Fibroblast of gingiva (primary cell): ENCODE measurements around the gene MBD2.
"Not testable (repeated sequence)": the region's sequence is repeated elsewhere in the genome, so short reads cannot be mapped to it uniquely, and the experiment has no call there.

Experiments used
- DNase-seq: peaks from one replicate; pipeline ENCODE4 v3.0.0-alpha.2; 2011; ENCODE audit warnings: low read depth

Gene MBD2

DNA sequence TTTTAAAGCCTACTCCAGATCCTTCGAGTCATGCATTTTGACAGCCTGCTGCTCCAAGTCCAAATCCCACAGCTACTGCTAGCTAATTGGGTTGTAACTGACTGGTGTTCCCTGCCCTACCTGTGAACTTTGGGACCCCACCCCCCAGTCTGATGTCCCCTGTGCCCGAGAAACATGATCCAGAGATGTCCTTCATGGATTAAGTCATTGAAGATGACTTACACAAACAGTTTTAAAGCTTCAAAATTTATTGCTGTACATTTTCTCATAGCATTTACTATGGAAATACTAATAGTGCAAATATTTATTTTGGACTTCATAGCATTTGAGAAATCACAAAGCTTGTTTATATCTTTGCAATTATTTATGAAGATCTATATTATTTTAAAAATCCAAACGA is 73.1 kb downstream of the MBD2 start:
- no peak for DNase-seq

DNA sequence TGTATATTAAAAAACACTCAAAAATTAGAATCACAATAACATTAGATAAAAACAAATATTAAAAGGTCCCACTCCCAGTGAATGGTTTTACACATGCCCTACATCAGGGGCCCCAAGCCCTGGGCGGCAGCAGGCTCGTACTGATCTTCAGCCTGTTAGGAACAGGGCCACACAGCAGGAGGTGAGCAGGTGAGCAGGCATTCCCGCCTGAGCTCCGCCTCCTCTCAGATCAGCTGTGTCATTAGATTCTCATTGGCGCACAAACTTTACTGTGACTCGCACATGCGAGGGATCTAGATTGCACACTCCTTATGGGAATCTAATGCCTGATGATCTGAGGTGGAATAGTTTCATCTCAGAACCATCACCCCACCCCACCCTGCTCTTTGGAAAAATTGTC is 74.2 kb downstream of the MBD2 start:
- DNase-seq = no peak

- peak; percentile 81 for DNase-seq
Measured at GRCh38 chr18:54149078-54149697, 75.3 kb downstream of the MBD2 start.

DNA sequence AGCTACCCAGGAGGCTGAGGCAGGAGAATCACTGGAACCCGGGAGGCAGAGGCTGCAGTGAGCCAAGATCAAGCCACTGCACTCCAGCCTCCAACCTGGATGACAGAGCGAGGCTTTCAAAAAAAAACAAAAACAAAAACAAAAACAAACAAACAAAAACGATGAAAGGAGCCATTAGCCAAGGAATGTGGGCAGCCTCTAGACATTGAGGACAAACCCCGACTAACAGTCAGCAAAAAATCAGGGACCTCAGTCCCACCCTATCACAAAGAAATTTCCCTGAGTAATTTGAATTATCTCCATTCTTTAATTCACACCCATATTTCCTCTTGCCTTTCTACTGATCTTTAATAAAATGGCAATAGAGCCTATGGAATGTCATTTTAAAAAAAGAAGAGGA is 75.8 kb downstream of the MBD2 start:
- no peak for DNase-seq

GRCh38 chr18:54148151-54148550 is 76.3 kb downstream of the MBD2 start:
- DNase-seq = no peak

DNA sequence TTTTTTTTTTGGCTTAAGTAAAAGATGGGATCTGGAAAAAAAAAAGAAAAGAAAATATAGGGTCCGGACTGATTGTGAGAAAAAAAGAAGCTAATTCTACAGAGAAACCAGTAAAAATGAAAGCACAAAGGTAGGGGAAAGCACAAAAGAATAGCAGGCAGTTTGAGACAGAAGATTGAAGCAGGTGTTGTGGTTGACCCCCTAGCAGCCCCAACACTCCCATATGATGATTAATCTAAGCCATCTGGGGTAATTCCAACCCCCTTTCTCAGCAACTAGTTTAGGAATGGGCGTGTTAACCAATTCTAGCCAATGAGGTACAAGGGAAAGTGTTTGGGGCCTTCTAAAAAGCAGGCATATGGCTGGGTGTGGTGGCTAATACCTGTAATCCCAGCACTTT is 77.0 kb downstream of the MBD2 start:
- DNase-seq = no peak

DNA sequence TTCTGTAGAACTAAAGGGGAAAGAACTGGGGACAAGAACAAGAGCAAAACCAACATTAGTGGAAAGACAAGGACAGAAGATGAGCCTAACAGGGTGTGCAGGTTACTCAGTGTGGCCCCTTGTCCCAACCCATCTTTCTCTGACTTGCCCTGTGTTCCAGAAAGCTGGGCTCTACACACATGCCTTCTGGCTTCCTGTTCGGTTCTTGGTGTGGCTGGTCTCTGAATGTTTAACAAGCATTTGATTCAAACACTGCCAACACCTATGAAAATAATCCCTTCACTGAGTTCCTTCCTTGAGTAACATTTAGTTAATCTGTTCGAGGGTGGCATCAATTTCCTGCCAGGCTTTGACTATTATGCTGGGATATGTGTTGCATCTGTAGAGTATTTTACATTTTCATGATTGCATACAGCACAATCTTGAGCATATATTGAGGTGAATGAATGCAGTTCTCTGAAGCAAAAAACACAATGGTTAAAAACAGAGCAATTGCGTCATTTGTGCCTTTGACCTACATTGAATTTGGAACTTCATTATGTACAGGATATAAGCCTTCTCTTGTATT is 83.3 kb downstream of the MBD2 start:
- no peak for DNase-seq

DNA sequence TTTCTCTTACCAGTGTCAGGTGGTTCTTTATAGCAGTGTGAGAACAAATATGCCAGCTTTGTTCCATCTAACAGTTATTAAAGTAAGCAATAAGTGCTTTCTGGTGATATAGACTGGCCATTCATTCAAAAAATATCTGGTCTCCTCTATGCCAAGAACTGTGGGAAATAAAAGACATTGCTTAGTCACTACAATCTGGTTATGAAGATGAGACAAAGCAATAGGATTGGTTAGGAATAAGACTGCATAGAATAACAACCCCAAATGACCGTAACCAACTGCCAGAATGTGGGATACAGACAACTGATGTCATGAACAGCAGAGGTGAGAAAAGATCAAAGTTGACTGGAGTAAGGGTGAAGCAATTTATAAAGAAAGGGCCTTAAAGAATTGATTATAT is 83.8 kb downstream of the MBD2 start:
- peak; percentile 31 for DNase-seq

- DNase-seq = no peak
Measured at GRCh38 chr18:54135216-54135615, 89.3 kb downstream of the MBD2 start.

DNA sequence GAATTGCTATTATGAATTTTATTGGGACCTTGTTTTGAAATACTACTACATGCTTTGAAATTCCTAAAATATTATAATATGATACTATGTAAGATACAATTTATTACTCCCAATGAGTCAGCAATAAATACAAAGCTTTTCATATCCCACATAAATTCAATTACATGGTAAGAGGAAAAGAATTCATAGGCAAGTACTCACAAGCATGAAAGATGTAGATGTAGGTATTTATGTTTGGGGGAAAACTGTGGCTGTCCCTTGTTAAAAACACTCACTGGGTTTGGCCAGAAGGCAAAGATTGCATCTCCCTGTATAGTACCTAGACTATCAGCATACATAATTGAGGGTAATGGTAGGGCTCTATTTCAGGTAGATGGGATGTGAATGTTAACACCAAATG is 90.4 kb downstream of the MBD2 start:
- no peak for DNase-seq

GRCh38 chr18:54130631-54131030 is 93.8 kb downstream of the MBD2 start:
- DNase-seq = no peak

DNA sequence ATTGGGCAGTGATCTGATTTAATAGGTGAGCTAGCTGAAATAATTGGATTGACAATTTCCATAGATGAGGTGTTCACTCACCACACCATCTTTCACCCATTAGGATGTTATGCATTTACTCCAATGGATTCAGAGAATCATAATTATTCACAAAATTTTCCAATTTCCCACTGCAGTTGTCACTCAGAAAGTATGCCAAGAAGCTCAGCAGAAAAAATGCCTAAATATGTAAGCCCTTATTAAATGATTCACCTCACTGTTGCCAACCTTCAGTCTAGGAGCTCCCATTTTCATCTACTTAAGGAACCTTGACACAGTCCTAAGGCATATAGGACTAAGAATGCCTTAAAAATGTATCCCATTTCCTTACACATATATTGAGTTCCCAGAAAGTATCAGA is 94.3 kb downstream of the MBD2 start:
- no peak for DNase-seq

GRCh38 chr18:54129448-54130067 is 94.9 kb downstream of the MBD2 start:
- no peak for DNase-seq

DNA sequence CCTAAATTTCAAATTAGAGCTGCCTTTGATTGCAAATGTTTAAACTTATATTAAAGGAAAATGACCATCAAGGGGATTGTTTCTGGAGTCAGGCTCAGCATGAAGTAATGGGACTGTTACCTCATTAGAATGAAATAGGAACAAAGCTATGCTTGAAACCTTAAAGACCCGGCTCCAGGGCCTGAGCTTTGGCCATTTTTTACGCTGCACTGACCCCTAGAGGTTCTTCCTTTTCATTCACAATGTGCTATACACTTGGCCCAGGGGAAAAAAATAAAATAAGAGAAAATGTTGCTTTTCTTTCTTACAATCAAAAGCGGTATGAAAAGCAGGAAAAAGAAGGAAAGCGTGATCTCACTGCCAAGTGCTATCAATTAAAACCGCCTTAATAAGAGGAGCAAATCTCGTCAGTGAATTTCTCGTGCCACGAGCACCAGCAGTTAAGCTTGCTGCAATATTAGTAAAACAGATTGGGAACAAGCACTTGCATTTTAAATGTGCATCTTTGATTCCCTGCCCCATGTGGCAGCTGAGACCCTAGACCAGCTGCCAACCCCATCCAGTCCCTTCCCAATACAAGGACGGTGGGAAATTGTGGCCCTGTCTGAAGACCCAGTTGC is 96.6 kb downstream of the MBD2 start:
- DNase-seq = peak; percentile 40

- DNase-seq = no peak
Measured at GRCh38 chr18:54125429-54125828, 99.0 kb downstream of the MBD2 start.

GRCh38 chr18:54123720-54124440 is 100.6 kb downstream of the MBD2 start:
- not testable (repeated sequence) for DNase-seq

DNA sequence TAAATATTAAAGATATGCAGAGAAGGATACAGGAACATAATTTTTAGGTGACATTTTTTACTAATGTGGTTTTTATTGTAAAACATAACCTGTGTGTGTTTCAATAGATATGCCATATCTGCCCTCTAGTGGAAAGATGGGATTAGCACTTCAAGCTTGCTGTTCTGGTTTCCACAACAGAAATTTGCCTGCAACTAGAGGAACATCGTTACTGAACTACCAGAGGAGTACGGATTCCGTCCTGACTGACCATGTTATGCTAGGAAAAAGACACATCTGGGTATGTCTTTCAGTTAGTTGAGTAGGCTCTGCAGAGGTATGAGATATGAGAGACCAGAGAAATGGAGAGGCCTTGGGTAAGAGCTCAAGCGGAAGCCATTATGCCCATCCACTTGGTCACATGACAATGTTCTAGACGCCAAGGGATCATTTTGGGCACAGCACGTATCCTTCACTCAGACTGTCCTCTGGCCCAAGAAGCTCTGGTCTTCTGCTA is 104.9 kb downstream of the MBD2 start:
- peak; percentile 61 for DNase-seq

DNA sequence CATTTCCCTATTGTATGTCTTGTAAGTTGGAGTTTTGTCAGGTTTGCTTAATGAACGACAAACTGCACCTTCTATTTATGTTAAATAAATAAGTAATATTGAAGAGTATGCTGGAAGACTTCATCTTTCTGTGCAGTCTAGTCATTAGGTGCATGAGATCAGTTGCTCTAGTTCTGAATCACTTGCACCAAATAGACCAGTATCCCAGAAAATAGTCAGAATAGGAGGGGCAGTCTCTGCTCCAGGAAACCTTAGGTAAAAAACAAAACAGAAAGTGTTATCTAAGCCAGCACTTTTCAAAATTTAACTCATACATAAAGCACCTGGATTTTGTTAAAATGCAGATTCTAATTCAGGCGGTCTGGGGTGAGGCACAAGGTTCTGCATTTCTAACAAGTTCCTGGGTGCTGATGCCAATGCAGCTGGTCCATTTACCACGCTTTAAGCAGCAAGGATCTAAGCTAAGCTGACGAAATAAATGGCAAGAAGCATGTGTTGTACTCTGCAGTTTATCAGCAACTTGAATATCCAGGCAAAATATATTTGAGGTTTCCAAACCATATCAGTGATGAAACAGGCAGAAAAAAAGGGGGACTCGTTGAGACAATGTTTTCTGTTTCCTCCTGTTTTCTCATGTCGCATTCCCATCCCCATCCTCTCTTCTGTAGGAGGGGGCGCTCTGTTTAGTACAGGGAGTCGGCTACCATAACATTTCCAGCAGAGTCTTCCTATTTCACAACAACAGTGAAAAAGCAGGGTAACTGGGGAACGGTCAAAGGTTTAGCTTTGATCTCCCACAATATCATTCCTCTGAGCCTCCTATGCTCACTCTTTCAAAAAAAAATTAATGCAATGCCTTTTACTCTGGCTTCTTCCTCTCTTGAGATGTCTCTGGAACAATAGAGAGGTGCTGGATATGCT is 106.4 kb downstream of the MBD2 start:
- DNase-seq = no peak

DNA sequence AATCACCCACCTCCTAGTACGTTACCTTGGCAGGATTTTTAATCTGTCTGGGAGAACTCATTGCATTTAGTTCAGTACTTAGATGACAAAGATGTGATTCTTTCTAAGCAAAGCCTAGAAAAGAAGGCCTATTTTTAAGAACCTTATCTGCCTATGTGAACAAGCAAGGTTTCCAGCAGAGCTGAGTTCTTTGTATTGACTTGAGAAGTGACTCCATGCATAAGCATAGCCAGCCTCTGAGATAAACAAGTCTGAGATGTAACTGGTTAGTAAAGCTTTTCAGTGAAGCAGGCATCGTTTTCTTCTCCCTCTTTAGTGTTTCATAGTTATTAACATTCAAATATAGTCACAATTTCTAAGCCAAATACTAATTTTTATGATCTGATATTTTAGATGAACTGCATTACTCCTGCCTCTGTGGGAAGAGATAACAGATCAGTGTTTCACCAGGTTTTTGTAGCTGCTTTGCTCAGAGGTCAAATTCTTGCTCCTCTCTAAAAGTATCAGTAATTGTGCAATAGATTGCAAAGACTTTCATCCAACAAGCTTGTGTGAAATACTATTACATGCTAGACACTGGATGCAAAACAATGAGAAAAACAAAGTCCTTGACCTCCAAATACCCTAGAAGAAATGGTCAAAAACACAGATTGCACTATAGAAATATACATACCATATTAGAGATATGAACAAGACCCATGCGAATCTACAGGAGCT is 107.8 kb downstream of the MBD2 start:
- no peak for DNase-seq

DNA sequence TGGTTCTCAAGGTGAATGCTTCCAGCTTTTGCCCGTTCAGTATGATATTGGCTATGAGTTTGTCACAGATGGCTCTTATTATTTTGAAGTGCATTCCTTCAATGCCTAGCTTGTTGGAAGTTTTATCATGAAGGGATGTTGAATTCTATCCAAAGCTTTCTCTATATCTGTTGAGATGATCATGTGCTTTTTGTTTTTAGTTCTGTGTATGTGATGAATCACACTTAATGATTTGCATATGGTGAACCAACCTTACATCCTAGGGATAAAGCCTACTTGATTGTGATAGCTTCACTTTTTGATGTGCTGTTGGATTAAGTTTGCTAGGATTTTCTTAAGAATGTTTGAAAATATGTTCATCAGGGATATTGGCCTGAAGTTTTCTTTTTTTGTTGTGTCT is 112.1 kb downstream of the MBD2 start:
- DNase-seq = peak; percentile 77
